HCT116 (cell line): ENCODE data around the gene PPP1R27. TPM values are rescaled to one million over a fixed set of nuclear protein-coding genes. Genes with fewer than 3 reads are reported as not detected.

ENCODE experiments used
- ATAC-seq: fragments of 200-7000 bp; cut with Tn5 transposase; 2 replicates; pipeline ENCODE4 v1.9.1; 2020; ENCODE audit warnings: mild to moderate bottlenecking, moderate library complexity
- BruUV-seq: library from RNA; stranded (reverse); fragments of 400-500 nt; replicated peaks from 2 replicates; lab custom pipeline; 2021; lab: Mats Ljungman, UMichigan
- CTCF ChIA-PET: fragments of 300-600 bp; sonication (Branson Sonifier 250); formaldehyde crosslinking; loops from one replicate; lab custom pipeline; 2021; ENCODE audit warnings: antibody characterized with exemption; lab: Charles Lee
- POLR2A ChIA-PET: fragments of 300-600, 350-600 bp; sonication (Branson Sonifier 250); formaldehyde crosslinking; loops from one replicate; lab custom pipeline; 2021; ENCODE audit warnings: antibody characterized with exemption; lab: Charles Lee
- RAD21 ChIA-PET, 2 experiments: fragments of 300-600 bp; sonication (Branson Sonifier 250); formaldehyde crosslinking; loops; one replicate each; lab custom pipeline; 2023; ENCODE audit warnings: low total read pairs in 2 of 2; ENCODE audit not compliant: uncharacterized antibody in 2 of 2, unreplicated experiment in 2 of 2, low non-redundant PET in 1 of 2; lab: Charles Lee
- DNase-seq: peaks from one replicate; pipeline ENCODE4 v3.0.0-alpha.2; 2010; ENCODE audit warnings: low read depth, low spot score
- H2AFZ ChIP-seq: fragments of 200-600 bp; shearing (Covaris generic), sonication (generic); 2 replicates; pipeline ENCODE4 v1.6.1; 2017; ENCODE audit warnings: low read depth, mixed run types, mixed read lengths, antibody characterized with exemption, low read length; ENCODE audit not compliant: poor library complexity, severe bottlenecking
- H3K27ac ChIP-seq: 2 replicates; pipeline ENCODE4 v1.5.1; 2012; ENCODE audit warnings: low read depth, low read length
- H3K27me3 ChIP-seq: fragments of 200-600 bp; sonication (generic); 2 replicates; pipeline ENCODE4 v1.6.1; 2016; ENCODE audit warnings: mixed run types, low read length, mixed read lengths; ENCODE audit not compliant: insufficient read depth
- H3K36me3 ChIP-seq, 2 experiments: fragments of 200-500 bp in 1 of 2; fragments of 200-600 bp in 1 of 2; sonication (Bioruptor generic) in 1 of 2; sonication (generic) in 1 of 2; 2 replicates each; pipeline versions ENCODE4 v1.5.1 to v1.6.1; 2014 to 2016; ENCODE audit warnings: low read length in 2 of 2, inconsistent platforms in 1 of 2, mixed read lengths in 1 of 2, mixed run types in 1 of 2; ENCODE audit not compliant: insufficient read depth in 2 of 2, control insufficient read depth in 1 of 2
- H3K4me1 ChIP-seq, 2 experiments: fragments of 200-600 bp in 1 of 2; sonication (generic) in 1 of 2; 2 replicates each; pipeline versions ENCODE4 v1.5.1 to v1.6.1; 2012 to 2017; ENCODE audit warnings: low read length in 2 of 2, inconsistent platforms in 1 of 2, mild to moderate bottlenecking in 1 of 2, mixed read lengths in 1 of 2, mixed run types in 1 of 2, moderate library complexity in 1 of 2; ENCODE audit not compliant: insufficient read depth in 2 of 2, control insufficient read depth in 1 of 2
- H3K4me2 ChIP-seq: fragments of 200-600 bp; sonication (generic); 2 replicates; pipeline ENCODE4 v1.6.1; 2017; ENCODE audit warnings: mixed run types, low read length, mixed read lengths
- H3K4me3 ChIP-seq, 2 experiments: fragments of 200-600 bp in 1 of 2; sonication (generic) in 1 of 2; replicated peaks in 1 of 2; 2 replicates each; pipeline ENCODE4 v1.5.1; 2011 to 2016; ENCODE audit warnings: low read length in 2 of 2, control low read depth in 1 of 2, low read depth in 1 of 2, mild to moderate bottlenecking in 1 of 2, mixed read lengths in 1 of 2, mixed run types in 1 of 2
- H3K79me2 ChIP-seq: fragments of 200-600 bp; sonication (generic); 2 replicates; pipeline ENCODE4 v1.6.1; 2017; ENCODE audit warnings: mild to moderate bottlenecking, mixed run types, low read length, moderate library complexity, mixed read lengths; ENCODE audit not compliant: insufficient read depth
- H3K9ac ChIP-seq: fragments of 200-600 bp; sonication (generic); 2 replicates; pipeline ENCODE4 v1.6.1; 2016; ENCODE audit warnings: low read length, mixed read lengths
- H3K9me2 ChIP-seq: fragments of 200-600 bp; sonication (generic), shearing (Covaris generic); 2 replicates; pipeline ENCODE4 v1.6.1; 2017; ENCODE audit warnings: mixed run types, mild to moderate bottlenecking, moderate library complexity; ENCODE audit not compliant: insufficient read depth
- H3K9me3 ChIP-seq, 2 experiments: fragments of 200-500 bp in 1 of 2; fragments of 200-600 bp in 1 of 2; sonication (Bioruptor generic) in 1 of 2; sonication (generic) in 1 of 2; 2 replicates each; pipeline ENCODE4 v1.6.1; 2014 to 2017; ENCODE audit warnings: low read length in 2 of 2, mixed read lengths in 2 of 2, inconsistent platforms in 1 of 2, low read depth in 1 of 2, mild to moderate bottlenecking in 1 of 2, mixed run types in 1 of 2, moderate library complexity in 1 of 2; ENCODE audit not compliant: control insufficient read depth in 1 of 2, insufficient read depth in 1 of 2
- H4K20me1 ChIP-seq: fragments of 200-600 bp; sonication (generic), shearing (Covaris generic); 2 replicates; pipeline ENCODE4 v1.6.1; 2017; ENCODE audit warnings: mixed run types, mild to moderate bottlenecking, moderate library complexity; ENCODE audit not compliant: insufficient read depth
- CBX3 ChIP-seq: IDR thresholded peaks from 2 replicates; pipeline ENCODE4 v1.6.1; 2012; ENCODE audit warnings: low read depth
- EGR1 ChIP-seq: IDR thresholded peaks from 2 replicates; pipeline ENCODE4 v1.6.1; 2012; ENCODE audit warnings: low read depth
- ELF1 ChIP-seq: IDR thresholded peaks from 2 replicates; pipeline ENCODE4 v1.6.1; 2012; ENCODE audit warnings: low read depth, borderline replicate concordance
- EZH2phosphoT487 ChIP-seq: fragments of 200-600 bp; IDR thresholded peaks from 2 replicates; pipeline ENCODE4 v1.6.1; 2018; ENCODE audit warnings: antibody characterized with exemption, borderline replicate concordance
- FOSL1 ChIP-seq: IDR thresholded peaks from 2 replicates; pipeline ENCODE4 v1.6.1; 2012; ENCODE audit warnings: low read depth
- JUND ChIP-seq: IDR thresholded peaks from 2 replicates; pipeline ENCODE4 v1.6.1; 2012
- POLR2AphosphoS5 ChIP-seq: IDR thresholded peaks from 2 replicates; pipeline ENCODE4 v1.6.1; 2011; ENCODE audit warnings: mild to moderate bottlenecking, low read depth, low read length, moderate library complexity
- RAD21 ChIP-seq: IDR thresholded peaks from 2 replicates; pipeline ENCODE4 v1.6.1; 2012; ENCODE audit warnings: low read depth, mild to moderate bottlenecking
- SIN3A ChIP-seq: IDR thresholded peaks from 2 replicates; pipeline ENCODE4 v1.6.1; 2012; ENCODE audit warnings: low read depth
- SRF ChIP-seq: IDR thresholded peaks from 2 replicates; pipeline ENCODE4 v1.6.1; 2012; ENCODE audit warnings: low read depth
- TCF7L2 ChIP-seq: IDR thresholded peaks from 2 replicates; pipeline ENCODE4 v1.7.0; 2011; ENCODE audit warnings: borderline replicate concordance, inconsistent platforms; ENCODE audit not compliant: insufficient read depth, insufficient read length; ENCODE audit errors: extremely low read depth
- YY1 ChIP-seq: IDR thresholded peaks from 2 replicates; pipeline ENCODE4 v1.6.1; 2011; ENCODE audit warnings: low read length, low read depth, moderate library complexity, mild to moderate bottlenecking; ENCODE audit not compliant: insufficient replicate concordance; ENCODE audit errors: extremely low read depth
- intact Hi-C: fragments of 100-400 bp; cut with micrococcal nuclease; formaldehyde crosslinking; loops from 2 replicates; pipeline ENCODE4 v1.10.0; 2022
- total RNA-seq: library from RNA; stranded (reverse); gene quantifications from one replicate; pipeline ENCODE4 v1.2.1, GENCODE V29; 2021; ENCODE audit not compliant: unreplicated experiment
- TF ChIP-seq, protein P1 (sequence below), 3 experiments: fragments of 200-600 bp in 1 of 3; sonication (generic) in 1 of 3; IDR thresholded peaks in 2 of 3; conservative IDR thresholded peaks in 1 of 3; 2 replicates each; pipeline ENCODE4 v1.5.1; 2012 to 2017; ENCODE audit warnings: low read depth in 2 of 3, low read length in 2 of 3, antibody characterized with exemption in 1 of 3, borderline replicate concordance in 1 of 3, control low read depth in 1 of 3, mild to moderate bottlenecking in 1 of 3, mixed read lengths in 1 of 3, mixed run types in 1 of 3, moderate library complexity in 1 of 3; ENCODE audit not compliant: insufficient read depth in 1 of 3
- TF ChIP-seq, protein P2 (sequence below): IDR thresholded peaks from 2 replicates; pipeline ENCODE4 v1.6.1; 2011; ENCODE audit warnings: mild to moderate bottlenecking, low read length, moderate library complexity; ENCODE audit not compliant: insufficient replicate concordance; ENCODE audit errors: extremely low read depth

PPP1R27 gene
- total RNA-seq, 1 experiment from 2014 or later: not detected

DNA sequence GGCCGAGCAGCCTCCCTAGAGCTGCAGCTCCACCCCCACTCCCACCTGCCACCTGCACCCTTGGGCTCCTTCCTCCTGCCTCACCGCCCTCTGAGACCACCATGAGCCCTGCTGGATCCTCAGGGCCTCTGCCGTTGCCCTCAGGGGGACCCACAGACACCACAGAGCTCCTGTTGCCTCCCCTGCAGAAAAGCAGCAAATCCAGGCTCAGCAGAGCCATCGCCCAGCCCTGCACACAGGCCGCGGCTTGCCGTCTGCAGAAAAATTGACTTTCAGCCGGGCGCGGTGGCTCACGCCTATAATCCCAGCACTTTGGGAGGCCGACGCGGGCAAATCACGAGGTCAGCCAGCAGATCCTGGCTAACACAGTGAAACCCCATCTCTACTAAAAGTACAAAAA is 7.0 kb upstream of the PPP1R27 start:
- Histone ChIP-seq H3K9me3 (no peaks in the 10 kb centered on the region), H3K79me2 (no peaks in the 10 kb centered on the region), H3K27me3 (no peaks in the 10 kb centered on the region), H3K9ac (no peak overlapping the region), H3K36me3 (peaks cover 25 to 38% of the 10 kb centered on the region in 2 experiments; a peak in 3 of 4 replicates), H3K4me2 (no peak overlapping the region), H4K20me1 (no peaks in the 10 kb centered on the region), H2AFZ (no peak overlapping the region), H3K4me1 (no peaks in the 10 kb centered on the region), H3K27ac (no peak overlapping the region), H3K4me3 (no peak overlapping the region), H3K9me2 (no peaks in the 10 kb centered on the region)
- no TSS peak for BruUV-seq
- ATAC-seq (no peak), DNase-seq (no peak)
- ChIA-PET POLR2A (interaction anchor here (0.9 to 1.6 kb wide), 2 partner anchors 9 to 11 kb away, joined by 3 to 5 read pairs; partner anchors contain the start of gene MCRIP1), CTCF (no interaction called here), RAD21 (interaction anchor here in 1 of 2 experiments (1.2 kb wide), 1 partner anchor 13 kb away, joined by 3 read pairs; no protein-coding TSS in a partner anchor)
- no peak for TF ChIP-seq EZH2phosphoT487
- no peak for TF ChIP-seq SIN3A
- TF ChIP-seq SRF: no peak
- TF ChIP-seq EGR1: no peak
- no peak for TF ChIP-seq JUND
- TF ChIP-seq, protein P1, sequence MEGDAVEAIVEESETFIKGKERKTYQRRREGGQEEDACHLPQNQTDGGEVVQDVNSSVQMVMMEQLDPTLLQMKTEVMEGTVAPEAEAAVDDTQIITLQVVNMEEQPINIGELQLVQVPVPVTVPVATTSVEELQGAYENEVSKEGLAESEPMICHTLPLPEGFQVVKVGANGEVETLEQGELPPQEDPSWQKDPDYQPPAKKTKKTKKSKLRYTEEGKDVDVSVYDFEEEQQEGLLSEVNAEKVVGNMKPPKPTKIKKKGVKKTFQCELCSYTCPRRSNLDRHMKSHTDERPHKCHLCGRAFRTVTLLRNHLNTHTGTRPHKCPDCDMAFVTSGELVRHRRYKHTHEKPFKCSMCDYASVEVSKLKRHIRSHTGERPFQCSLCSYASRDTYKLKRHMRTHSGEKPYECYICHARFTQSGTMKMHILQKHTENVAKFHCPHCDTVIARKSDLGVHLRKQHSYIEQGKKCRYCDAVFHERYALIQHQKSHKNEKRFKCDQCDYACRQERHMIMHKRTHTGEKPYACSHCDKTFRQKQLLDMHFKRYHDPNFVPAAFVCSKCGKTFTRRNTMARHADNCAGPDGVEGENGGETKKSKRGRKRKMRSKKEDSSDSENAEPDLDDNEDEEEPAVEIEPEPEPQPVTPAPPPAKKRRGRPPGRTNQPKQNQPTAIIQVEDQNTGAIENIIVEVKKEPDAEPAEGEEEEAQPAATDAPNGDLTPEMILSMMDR (IDR thresholded peaks at IDR 0.05 in 2 of 3, conservative IDR thresholded peaks at IDR 0.05 in 1 of 3; ENCODE audit: borderline replicate concordance in 1 of 3, insufficient read depth in 1 of 3, low read depth in 2 of 3, low read length in 2 of 3): no peak
- TF ChIP-seq YY1: no peak
- TF ChIP-seq FOSL1: no peak
- TF ChIP-seq, protein P2, sequence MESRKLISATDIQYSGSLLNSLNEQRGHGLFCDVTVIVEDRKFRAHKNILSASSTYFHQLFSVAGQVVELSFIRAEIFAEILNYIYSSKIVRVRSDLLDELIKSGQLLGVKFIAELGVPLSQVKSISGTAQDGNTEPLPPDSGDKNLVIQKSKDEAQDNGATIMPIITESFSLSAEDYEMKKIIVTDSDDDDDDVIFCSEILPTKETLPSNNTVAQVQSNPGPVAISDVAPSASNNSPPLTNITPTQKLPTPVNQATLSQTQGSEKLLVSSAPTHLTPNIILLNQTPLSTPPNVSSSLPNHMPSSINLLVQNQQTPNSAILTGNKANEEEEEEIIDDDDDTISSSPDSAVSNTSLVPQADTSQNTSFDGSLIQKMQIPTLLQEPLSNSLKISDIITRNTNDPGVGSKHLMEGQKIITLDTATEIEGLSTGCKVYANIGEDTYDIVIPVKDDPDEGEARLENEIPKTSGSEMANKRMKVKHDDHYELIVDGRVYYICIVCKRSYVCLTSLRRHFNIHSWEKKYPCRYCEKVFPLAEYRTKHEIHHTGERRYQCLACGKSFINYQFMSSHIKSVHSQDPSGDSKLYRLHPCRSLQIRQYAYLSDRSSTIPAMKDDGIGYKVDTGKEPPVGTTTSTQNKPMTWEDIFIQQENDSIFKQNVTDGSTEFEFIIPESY: no peak
- TF ChIP-seq POLR2AphosphoS5: no peak
- TF ChIP-seq RAD21: no peak
- no peak for TF ChIP-seq TCF7L2
- no peak for TF ChIP-seq ELF1
- TF ChIP-seq CBX3: no peak
- intact Hi-C loops: no loop called here
